ENCODE results near the gene GABBR2.

Gene GABBR2

GRCh38 chr9:98708933-98709911 lies at the start of gene GABBR2:
GABBR2 (minus strand) TSS chr9:98708935; CDS start chr9:98708737, 198 bp downstream.
- TF ChIP-seq CTCF (IDR thresholded peaks at IDR 0.05; ENCODE audit: low read depth, low read length, missing control alignments), result no peak
- no peak for DNase-seq (ENCODE audit: low read depth)
- no peak within 1 kb of the TSS for H3K4me3 ChIP-seq (ENCODE audit: low read depth, low read length)

DNA sequence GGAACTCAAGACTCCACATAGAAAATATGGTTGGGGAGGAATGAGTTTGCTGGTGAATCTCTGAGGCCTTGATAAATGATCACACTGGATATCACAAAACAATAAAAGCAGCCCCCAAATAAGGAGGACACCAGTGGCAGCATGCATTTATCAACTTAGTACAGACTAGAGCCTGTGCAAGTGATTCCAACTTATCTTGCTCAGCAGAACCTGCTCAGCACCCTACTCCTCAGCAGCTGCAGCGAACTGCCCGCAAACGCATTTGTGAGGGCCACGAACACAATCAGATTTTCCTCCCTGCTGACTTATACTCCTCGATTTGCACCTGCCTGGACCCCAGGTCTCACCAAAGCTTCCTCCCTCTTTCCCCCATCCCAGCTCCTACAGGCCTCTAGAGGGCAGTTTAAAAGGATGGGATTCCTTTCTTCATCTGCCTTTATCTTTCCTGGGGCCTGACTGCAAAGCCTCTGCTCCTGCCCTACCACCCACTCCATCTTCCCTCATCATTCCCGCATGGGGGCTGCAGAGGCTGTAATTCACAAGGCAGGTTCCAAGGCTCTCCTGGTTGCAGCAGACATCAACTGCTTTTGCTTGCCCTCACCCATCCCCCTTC lies 46.4 kb upstream of the GABBR2 start:
- DNase-seq (ENCODE audit: low read depth), result no peak
- TF ChIP-seq CTCF (IDR thresholded peaks at IDR 0.05; ENCODE audit: low read depth, low read length, missing control alignments), result no peak
- H3K4me3 ChIP-seq (ENCODE audit: low read depth, low read length), result no peak overlapping the region

- no peak for TF ChIP-seq CTCF (IDR thresholded peaks at IDR 0.05; ENCODE audit: low read depth, low read length, missing control alignments)
- H3K4me3 ChIP-seq (ENCODE audit: low read depth, low read length), result no peak overlapping the region
- DNase-seq (ENCODE audit: low read depth), result no peak
These were observed 42.5 kb upstream of the GABBR2 start for GRCh38 chr9:98751210-98751609.

DNA sequence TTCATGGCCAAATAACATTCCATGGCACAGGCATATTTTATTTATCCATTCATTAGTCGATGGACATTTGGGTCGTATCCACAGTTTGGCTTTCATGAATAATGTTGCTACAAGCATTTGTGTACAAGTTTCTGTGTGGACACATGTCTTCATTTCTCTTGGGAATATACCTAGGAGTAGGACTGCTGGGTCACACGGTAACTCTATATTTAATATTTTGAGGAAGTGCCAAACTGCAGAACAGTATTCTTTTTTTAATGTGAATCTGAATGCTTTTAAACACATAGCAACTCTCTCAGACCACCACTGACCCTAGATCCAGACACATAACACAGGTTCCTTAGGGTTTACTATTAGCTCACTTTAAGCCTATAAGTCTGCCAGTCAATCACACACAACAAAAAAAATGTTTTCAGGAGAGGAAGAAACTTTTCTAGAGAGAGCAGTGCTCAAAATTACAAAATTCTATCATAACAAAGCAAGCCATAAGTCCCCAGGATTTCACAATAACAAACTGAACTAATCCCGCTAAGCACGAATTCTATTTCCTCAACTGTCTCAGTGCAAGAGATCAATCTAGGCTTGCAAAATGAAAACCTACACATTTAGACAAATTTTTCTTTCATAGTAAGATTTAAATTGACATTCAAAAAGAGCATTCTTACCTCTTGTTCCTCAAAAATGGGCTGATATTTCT lies 41.8 kb upstream of the GABBR2 start:
- H3K4me3 ChIP-seq (ENCODE audit: low read depth, low read length), result no peak overlapping the region
- no peak for TF ChIP-seq CTCF (IDR thresholded peaks at IDR 0.05; ENCODE audit: low read depth, low read length, missing control alignments)
- no peak for DNase-seq (ENCODE audit: low read depth)

DNA sequence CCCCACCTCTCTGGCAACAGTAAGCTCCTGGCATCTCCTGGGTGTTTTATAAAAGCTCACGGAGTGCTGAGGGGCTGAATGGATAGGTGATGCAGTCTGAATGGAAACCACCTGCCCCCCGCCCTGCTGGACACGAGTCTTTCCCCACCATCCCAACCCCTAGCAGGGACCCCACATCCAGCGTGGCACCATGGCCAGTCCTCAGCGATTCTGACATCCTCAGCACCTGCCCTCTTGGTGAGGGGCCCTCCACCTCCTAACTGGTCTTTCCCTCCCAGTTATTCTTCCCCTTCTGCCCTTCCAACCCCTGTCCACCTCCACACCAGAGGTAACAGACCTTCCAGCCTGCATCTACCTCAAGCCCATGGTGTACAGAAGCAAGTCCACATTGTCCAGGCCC lies 38.7 kb upstream of the GABBR2 start:
- no peak overlapping the region for H3K4me3 ChIP-seq (ENCODE audit: low read depth, low read length)
- TF ChIP-seq CTCF (IDR thresholded peaks at IDR 0.05; ENCODE audit: low read depth, low read length, missing control alignments), result no peak
- DNase-seq (ENCODE audit: low read depth), result no peak

GRCh38 chr9:98745470-98745869 lies 36.7 kb upstream of the GABBR2 start:
- no peak for TF ChIP-seq CTCF (IDR thresholded peaks at IDR 0.05; ENCODE audit: low read depth, low read length, missing control alignments)
- H3K4me3 ChIP-seq (ENCODE audit: low read depth, low read length), result no peak overlapping the region
- no peak for DNase-seq (ENCODE audit: low read depth)
